ENCODE data around the gene C1QL1.

C1QL1 gene

DNA sequence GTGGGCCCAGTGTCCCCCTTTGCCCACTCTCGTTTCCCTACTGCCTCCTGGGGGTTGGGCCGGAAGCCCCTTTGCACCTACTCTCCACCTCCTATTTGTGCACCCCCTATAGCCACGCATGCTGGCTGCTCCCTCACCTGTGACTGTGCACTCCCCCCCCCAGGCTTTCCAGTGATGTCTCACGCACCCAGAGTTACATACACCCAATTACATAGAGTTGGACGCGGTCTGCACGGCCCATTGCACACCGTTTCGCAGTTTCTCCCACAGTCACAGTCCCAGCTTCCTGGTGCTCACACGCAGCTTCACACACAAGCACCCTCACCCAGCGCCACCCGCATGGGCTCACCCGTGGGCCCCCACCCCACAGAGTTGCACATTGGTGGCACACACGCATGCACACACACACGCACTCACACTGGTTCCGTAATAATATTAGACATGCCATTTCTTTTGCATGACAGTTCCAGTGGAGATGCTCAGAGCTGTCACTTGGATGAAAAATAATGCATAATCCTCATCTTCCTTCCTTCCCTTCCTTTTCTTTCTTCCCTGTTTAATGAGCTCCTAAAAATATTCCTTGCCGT, 21.5 kb upstream of the C1QL1 start:
- H3K4me1 ChIP-seq (ENCODE audit: control insufficient read depth, insufficient read depth, low read length), result peaks cover 13% of the 10 kb centered on the region
- WGBS, 2 experiments, result 91 to 95% methylated on average over 17 of the region's 17 CpGs
- no peak overlapping the region for H3K4me3 ChIP-seq (ENCODE audit: insufficient read depth, low read depth, low read length)
- no peak overlapping the region for H3K27ac ChIP-seq (ENCODE audit: insufficient read depth, low read depth, low read length, poor library complexity, severe bottlenecking)
- H3K9me3 ChIP-seq (ENCODE audit: control insufficient read depth, low read length), result no peaks in the 10 kb centered on the region
- H3K36me3 ChIP-seq (ENCODE audit: control insufficient read depth, insufficient read depth, low read length), result no peaks in the 10 kb centered on the region
- peaks cover 10% of the 10 kb centered on the region for H3K27me3 ChIP-seq (ENCODE audit: control insufficient read depth, insufficient read depth, low read length, poor library complexity, severe bottlenecking)

DNA sequence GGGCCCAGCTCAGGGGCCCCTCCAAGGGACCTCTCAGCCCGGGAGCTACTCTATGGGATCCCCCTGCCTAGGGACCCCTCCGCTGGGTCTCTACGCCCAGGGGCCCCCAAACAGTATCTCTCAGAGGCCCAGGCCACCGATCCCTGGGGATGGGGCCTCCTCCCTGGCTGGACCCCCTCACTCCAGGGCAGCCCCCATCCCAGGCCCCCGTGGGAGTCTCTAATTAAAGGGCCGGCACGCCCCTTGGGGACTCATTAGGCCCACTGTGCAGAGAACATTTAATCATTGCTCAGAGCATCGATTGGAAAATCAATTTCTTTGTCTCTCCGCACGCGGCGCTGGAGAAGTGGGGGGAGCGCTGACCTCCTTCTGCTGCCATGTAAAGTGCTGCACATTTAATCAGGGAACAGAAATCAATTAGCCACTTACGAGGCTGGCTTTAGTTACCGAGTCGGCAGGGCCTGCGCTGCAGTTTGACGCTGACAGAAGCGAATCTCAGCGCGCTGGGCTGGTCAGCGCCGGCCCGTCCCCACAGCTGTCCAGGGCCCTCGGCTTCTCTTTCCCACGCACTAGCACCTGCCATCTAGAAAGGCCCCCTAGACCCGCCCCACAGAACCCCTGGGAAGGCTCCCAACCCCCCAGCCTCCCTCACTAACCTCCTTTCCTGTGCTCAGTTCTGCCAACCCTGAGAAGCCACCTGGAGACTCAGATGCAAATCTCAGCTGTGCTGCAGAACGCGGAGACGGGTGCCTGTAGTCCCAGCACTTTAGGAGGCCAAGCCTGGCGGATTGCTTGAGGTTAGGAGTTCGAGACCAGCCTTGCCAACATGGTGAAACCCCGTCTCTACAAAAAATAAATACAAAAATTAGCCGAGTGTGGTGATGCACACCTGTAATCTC, 20.2 kb upstream of the C1QL1 start:
- peaks cover 10% of the 10 kb centered on the region for H3K27me3 ChIP-seq (ENCODE audit: control insufficient read depth, insufficient read depth, low read length, poor library complexity, severe bottlenecking)
- 61% methylated on average over 34 of the region's 34 CpGs for WGBS, 2 experiments
- peaks cover 13% of the 10 kb centered on the region for H3K4me1 ChIP-seq (ENCODE audit: control insufficient read depth, insufficient read depth, low read length)
- H3K27ac ChIP-seq (ENCODE audit: insufficient read depth, low read depth, low read length, poor library complexity, severe bottlenecking), result no peak overlapping the region
- no peaks in the 10 kb centered on the region for H3K36me3 ChIP-seq (ENCODE audit: control insufficient read depth, insufficient read depth, low read length)
- H3K4me3 ChIP-seq (ENCODE audit: insufficient read depth, low read depth, low read length), result peak overlapping the region; percentile 27
- no peaks in the 10 kb centered on the region for H3K9me3 ChIP-seq (ENCODE audit: control insufficient read depth, low read length)

DNA sequence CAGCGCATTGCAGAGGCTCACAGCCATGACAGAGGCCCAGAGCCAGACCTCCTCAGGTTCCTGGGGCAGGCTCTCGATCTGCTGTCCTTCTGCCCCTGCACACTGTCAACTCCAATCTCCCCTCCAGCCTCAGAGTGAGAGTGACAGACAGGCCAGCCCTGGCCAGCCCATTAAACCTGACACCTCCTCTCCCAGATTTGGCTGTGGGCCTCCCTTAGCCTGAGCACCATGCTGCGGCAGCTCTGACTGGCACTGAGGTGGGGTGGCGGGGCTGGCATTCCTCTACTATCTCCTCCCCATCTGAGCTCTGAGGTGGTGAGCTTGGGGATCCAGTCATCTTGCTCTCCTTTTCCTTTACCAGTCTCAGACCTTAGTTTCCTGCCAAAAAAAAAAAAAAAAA, 15.5 kb upstream of the C1QL1 start:
- Histone ChIP-seq H3K4me3 (ENCODE audit: insufficient read depth, low read depth, low read length) (no peak overlapping the region), H3K4me1 (ENCODE audit: control insufficient read depth, insufficient read depth, low read length) (peaks cover 21% of the 10 kb centered on the region), H3K27me3 (ENCODE audit: control insufficient read depth, insufficient read depth, low read length, poor library complexity, severe bottlenecking) (peaks cover 5% of the 10 kb centered on the region), H3K27ac (ENCODE audit: insufficient read depth, low read depth, low read length, poor library complexity, severe bottlenecking) (no peak overlapping the region), H3K36me3 (ENCODE audit: control insufficient read depth, insufficient read depth, low read length) (no peaks in the 10 kb centered on the region), H3K9me3 (ENCODE audit: control insufficient read depth, low read length) (no peaks in the 10 kb centered on the region)
- WGBS, 2 experiments, result 86 to 89% methylated on average over 4 of the region's 4 CpGs

DNA sequence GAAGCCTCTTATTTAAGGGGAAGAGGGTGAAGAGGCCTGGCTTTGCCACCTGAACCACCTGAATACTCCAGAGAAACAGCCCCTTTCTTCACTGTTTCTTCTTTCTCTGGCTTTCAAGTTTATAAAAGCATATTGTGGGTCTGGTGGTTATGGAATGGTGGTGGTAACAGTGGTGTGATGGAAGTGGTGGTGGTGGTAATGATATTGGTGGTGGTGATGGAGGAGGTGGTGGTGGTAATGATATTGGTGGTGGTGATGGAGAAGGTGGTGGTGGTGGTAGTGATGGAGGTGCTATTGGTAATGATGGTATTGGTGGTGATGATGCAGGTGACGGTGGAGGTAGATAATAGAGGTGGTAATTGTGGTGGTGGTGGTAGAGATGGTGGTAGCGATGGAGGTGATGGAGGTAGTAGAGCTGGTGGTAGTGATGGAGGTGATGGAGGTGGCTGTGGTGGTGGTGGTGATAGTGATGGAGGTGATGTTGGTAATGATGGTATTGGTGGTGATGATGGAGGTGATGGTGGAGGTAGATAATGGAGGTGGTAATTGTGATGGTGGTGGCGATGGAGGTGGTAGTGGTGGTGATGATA, 14.1 kb upstream of the C1QL1 start:
- Histone ChIP-seq H3K27me3 (ENCODE audit: control insufficient read depth, insufficient read depth, low read length, poor library complexity, severe bottlenecking) (no peaks in the 10 kb centered on the region), H3K4me3 (ENCODE audit: insufficient read depth, low read depth, low read length) (no peak overlapping the region), H3K9me3 (ENCODE audit: control insufficient read depth, low read length) (no peaks in the 10 kb centered on the region), H3K4me1 (ENCODE audit: control insufficient read depth, insufficient read depth, low read length) (peaks cover 23% of the 10 kb centered on the region), H3K36me3 (ENCODE audit: control insufficient read depth, insufficient read depth, low read length) (no peaks in the 10 kb centered on the region), H3K27ac (ENCODE audit: insufficient read depth, low read depth, low read length, poor library complexity, severe bottlenecking) (no peak overlapping the region)
- WGBS, 2 experiments, result 94 to 95% methylated on average over 3 of the region's 3 CpGs

DNA sequence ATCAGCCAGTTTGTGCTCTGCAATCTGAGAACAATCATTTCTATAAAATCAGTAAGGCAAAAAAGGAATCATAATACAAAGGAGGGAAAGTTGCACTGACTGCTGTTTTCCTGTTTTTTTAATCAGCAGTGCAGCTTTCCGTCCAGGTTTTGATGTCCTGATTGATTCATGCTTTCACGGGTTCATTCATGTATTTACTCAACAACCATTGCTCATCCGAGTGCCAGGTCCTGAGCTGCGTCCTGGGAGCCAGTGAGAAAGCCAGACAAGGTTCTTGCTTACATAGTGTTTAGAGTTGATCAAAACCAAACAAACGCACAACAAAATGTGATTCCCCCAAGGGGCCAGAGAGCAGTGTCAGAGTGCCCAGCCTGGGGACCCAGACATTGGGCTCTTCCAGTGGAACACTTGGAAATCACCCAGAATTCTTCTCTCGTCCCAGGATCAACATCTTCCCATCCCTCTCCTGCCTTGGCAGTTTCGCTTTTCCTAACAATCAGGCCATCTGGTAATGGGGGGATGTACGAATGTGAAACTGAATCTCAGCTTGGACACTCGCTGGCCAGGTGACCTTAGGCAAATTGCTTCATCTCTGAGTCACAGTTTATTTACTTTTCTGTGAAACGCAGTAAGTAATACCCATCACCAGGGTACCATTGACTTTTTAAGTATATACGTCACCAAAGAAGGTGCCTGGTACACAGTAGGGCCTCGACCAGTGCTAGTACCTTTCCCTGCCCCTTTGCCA, 13.3 kb upstream of the C1QL1 start:
- no peaks in the 10 kb centered on the region for H3K27me3 ChIP-seq (ENCODE audit: control insufficient read depth, insufficient read depth, low read length, poor library complexity, severe bottlenecking)
- H3K36me3 ChIP-seq (ENCODE audit: control insufficient read depth, insufficient read depth, low read length), result no peaks in the 10 kb centered on the region
- no peak overlapping the region for H3K27ac ChIP-seq (ENCODE audit: insufficient read depth, low read depth, low read length, poor library complexity, severe bottlenecking)
- no peak overlapping the region for H3K4me3 ChIP-seq (ENCODE audit: insufficient read depth, low read depth, low read length)
- H3K9me3 ChIP-seq (ENCODE audit: control insufficient read depth, low read length), result no peaks in the 10 kb centered on the region
- 86 to 88% methylated on average over 12 of the region's 12 CpGs for WGBS, 2 experiments
- peaks cover 24% of the 10 kb centered on the region for H3K4me1 ChIP-seq (ENCODE audit: control insufficient read depth, insufficient read depth, low read length)

DNA sequence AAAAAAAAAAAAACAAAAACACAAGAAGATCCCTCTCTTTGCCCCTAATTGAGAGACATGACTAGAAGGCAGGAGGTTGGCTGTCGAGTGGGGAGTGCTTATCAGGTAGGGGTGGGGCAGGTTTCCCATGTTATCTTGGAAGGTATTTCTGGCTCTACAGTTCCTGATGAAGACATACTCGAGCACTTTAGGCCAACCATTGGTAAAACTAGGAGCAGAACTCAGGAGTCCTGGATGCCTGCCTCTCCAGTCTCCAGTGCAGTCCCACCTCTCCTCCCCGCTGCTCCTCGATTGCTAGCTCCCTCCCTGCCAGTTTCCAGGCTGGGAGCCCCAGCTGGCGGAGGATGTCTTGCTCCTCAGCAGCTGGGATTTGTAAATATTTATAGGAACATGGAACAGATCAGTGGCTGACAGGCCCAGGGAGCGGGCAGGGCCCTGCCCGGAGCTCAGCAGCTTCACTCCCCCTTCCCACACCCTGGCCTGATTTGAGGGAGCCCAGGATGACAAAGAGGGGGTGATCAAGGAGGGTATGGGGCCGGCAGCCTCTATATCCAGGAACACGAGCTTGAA, 11.4 kb upstream of the C1QL1 start:
- H3K27me3 ChIP-seq (ENCODE audit: control insufficient read depth, insufficient read depth, low read length, poor library complexity, severe bottlenecking), result no peaks in the 10 kb centered on the region
- H3K36me3 ChIP-seq (ENCODE audit: control insufficient read depth, insufficient read depth, low read length), result no peaks in the 10 kb centered on the region
- WGBS, 2 experiments, result 81 to 87% methylated on average over 9 of the region's 9 CpGs
- peaks cover 24% of the 10 kb centered on the region for H3K4me1 ChIP-seq (ENCODE audit: control insufficient read depth, insufficient read depth, low read length)
- no peaks in the 10 kb centered on the region for H3K9me3 ChIP-seq (ENCODE audit: control insufficient read depth, low read length)
- no peak overlapping the region for H3K27ac ChIP-seq (ENCODE audit: insufficient read depth, low read depth, low read length, poor library complexity, severe bottlenecking)
- no peak overlapping the region for H3K4me3 ChIP-seq (ENCODE audit: insufficient read depth, low read depth, low read length)

DNA sequence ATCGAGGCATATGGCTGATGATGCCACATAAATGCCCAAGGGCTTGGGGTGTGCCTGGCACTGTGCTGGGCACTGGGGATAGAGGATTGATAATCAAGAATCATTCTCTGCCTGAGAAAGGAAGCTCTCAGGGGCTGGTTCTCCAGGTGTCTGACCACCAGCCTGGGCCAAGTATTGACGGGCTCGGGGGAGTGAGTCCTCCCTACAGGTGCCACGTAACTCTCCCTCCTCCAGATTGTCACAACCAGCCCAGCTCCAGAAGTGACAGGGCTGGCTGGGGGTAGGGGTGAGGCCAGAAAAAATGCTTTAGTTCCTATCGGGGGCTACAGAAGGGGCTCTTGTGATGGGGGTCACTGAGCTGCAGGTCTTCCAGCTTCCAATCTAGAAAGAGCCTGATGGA, 10.7 kb upstream of the C1QL1 start:
- H3K4me3 ChIP-seq (ENCODE audit: insufficient read depth, low read depth, low read length), result no peak overlapping the region
- H3K36me3 ChIP-seq (ENCODE audit: control insufficient read depth, insufficient read depth, low read length), result no peaks in the 10 kb centered on the region
- H3K27me3 ChIP-seq (ENCODE audit: control insufficient read depth, insufficient read depth, low read length, poor library complexity, severe bottlenecking), result no peaks in the 10 kb centered on the region
- no peak overlapping the region for H3K27ac ChIP-seq (ENCODE audit: insufficient read depth, low read depth, low read length, poor library complexity, severe bottlenecking)
- peaks cover 24% of the 10 kb centered on the region for H3K4me1 ChIP-seq (ENCODE audit: control insufficient read depth, insufficient read depth, low read length)
- H3K9me3 ChIP-seq (ENCODE audit: control insufficient read depth, low read length), result no peaks in the 10 kb centered on the region
- WGBS, 2 experiments, result 96 to 98% methylated on average over 5 of the region's 5 CpGs

DNA sequence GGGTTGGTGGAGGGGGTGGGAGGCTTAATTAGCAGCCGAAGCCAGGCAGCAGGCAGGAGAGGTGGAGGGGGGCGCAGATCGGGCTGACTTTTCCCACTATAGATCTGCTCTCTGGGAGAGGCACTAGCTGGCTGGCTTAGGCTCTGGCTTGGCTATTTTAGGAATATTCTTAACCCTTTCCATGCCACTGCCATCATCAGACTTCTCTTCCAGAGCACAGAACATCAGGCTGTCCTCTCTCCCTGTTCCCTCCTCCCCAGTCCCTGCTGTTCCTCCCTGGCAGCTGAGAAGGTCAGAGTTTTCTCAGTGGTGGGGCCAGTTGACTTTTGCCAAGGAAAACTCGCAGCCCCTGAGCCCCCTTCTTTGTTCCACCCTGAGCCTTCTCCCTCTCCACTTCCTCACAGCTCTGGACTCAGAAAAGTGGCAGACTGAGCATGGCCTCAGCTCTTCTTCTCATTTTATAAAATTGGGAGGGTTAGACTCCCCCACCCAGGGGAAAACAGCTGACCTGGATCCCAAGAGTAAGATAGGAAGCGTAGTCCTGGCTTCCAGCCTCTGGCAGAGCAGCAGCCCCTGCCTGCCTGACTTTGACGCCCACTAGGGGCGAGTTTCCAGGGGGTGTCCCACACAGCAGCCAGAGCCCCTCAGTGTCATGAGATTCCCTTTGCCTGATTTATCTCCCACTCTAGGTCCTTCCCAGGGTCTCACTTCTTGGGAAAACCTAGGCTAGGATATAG, 9.9 kb upstream of the C1QL1 start:
- H3K27me3 ChIP-seq (ENCODE audit: control insufficient read depth, insufficient read depth, low read length, poor library complexity, severe bottlenecking), result peaks cover 2% of the 10 kb centered on the region

DNA sequence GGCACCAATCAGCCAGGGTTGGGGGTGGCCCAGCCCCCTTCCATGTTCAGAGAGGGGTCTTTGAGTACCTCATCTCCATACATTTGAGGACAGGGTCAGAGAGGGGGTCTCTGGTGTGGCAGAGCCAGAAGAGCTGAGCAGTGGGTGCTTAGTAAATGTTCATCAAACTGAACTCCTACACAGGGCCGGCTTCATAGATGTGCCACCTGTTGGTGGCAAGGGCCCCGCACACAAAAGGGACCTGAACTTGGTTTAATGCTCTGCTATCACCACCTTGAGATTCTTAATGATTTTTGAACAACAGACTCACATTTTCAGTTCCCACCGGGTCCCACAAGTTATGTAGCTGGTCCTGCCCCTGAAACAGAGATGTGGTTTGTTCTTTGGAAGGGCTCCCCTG, 9.0 kb upstream of the C1QL1 start:
- peaks cover 12% of the 10 kb centered on the region for H3K27me3 ChIP-seq (ENCODE audit: control insufficient read depth, insufficient read depth, low read length, poor library complexity, severe bottlenecking)
- H3K9me3 ChIP-seq (ENCODE audit: control insufficient read depth, low read length), result no peaks in the 10 kb centered on the region
- WGBS, 2 experiments, result 91 to 94% methylated on average over 3 of the region's 3 CpGs
- H3K4me1 ChIP-seq (ENCODE audit: control insufficient read depth, insufficient read depth, low read length), result peaks cover 24% of the 10 kb centered on the region
- no peak overlapping the region for H3K27ac ChIP-seq (ENCODE audit: insufficient read depth, low read depth, low read length, poor library complexity, severe bottlenecking)
- no peaks in the 10 kb centered on the region for H3K36me3 ChIP-seq (ENCODE audit: control insufficient read depth, insufficient read depth, low read length)
- H3K4me3 ChIP-seq (ENCODE audit: insufficient read depth, low read depth, low read length), result no peak overlapping the region

More for the DNA sequence above, 9.9 kb upstream of the C1QL1 start:
- Histone ChIP-seq H3K4me1 (ENCODE audit: control insufficient read depth, insufficient read depth, low read length) (peaks cover 24% of the 10 kb centered on the region), H3K27ac (ENCODE audit: insufficient read depth, low read depth, low read length, poor library complexity, severe bottlenecking) (no peak overlapping the region), H3K36me3 (ENCODE audit: control insufficient read depth, insufficient read depth, low read length) (no peaks in the 10 kb centered on the region), H3K9me3 (ENCODE audit: control insufficient read depth, low read length) (no peaks in the 10 kb centered on the region), H3K4me3 (ENCODE audit: insufficient read depth, low read depth, low read length) (no peak overlapping the region)
- 62 to 66% methylated on average over 7 of the region's 7 CpGs for WGBS, 2 experiments
